DOHH2 (cell line): Measurements from ENCODE around the gene ANKS1B.

Experiments
- H3F3A ChIP-seq: fragments of 200-600 bp; sonication (generic), shearing (Covaris generic); 2 replicates; pipeline ENCODE4 v1.6.0; 2016; ENCODE audit warnings: antibody characterized with exemption, mild to moderate bottlenecking; ENCODE audit not compliant: control insufficient read depth, insufficient read depth
- H3K27ac ChIP-seq: fragments of 200-600 bp; sonication (generic); 2 replicates; pipeline ENCODE4 v1.5.1; 2014; ENCODE audit warnings: low read depth, mild to moderate bottlenecking, low read length, moderate library complexity
- H3K27me3 ChIP-seq: fragments of 200-600 bp; sonication (generic); 2 replicates; pipeline ENCODE4 v1.6.1; 2014; ENCODE audit warnings: mild to moderate bottlenecking, low read length, mixed read lengths; ENCODE audit not compliant: control insufficient read depth
- H3K36me3 ChIP-seq: fragments of 200-600 bp; sonication (generic); 2 replicates; pipeline ENCODE4 v1.6.1; 2014; ENCODE audit warnings: mild to moderate bottlenecking, low read length, moderate library complexity, mixed read lengths; ENCODE audit not compliant: control insufficient read depth
- H3K4me1 ChIP-seq: fragments of 200-600 bp; sonication (generic); 2 replicates; pipeline ENCODE4 v1.6.1; 2014; ENCODE audit warnings: mild to moderate bottlenecking, low read length, mixed read lengths; ENCODE audit not compliant: control insufficient read depth
- H3K4me2 ChIP-seq: fragments of 200-600 bp; sonication (generic); 2 replicates; pipeline ENCODE4 v1.6.0; 2014; ENCODE audit warnings: mild to moderate bottlenecking, low read length, moderate library complexity
- H3K4me3 ChIP-seq: fragments of 200-600 bp; sonication (generic); 2 replicates; pipeline ENCODE4 v1.5.1; 2014; ENCODE audit warnings: mild to moderate bottlenecking, low read length, mixed read lengths
- H3K79me2 ChIP-seq: fragments of 200-600 bp; sonication (generic); 2 replicates; pipeline ENCODE4 v1.6.1; 2014; ENCODE audit warnings: mild to moderate bottlenecking, low read length, mixed read lengths; ENCODE audit not compliant: control insufficient read depth
- H3K9me2 ChIP-seq: fragments of 200-600 bp; sonication (generic); replicated peaks from 2 replicates; pipeline ENCODE4 v1.6.1; 2014; ENCODE audit warnings: mild to moderate bottlenecking, low read length, mixed read lengths; ENCODE audit not compliant: control insufficient read depth
- H3K9me3 ChIP-seq: fragments of 200-600 bp; sonication (generic); 2 replicates; pipeline ENCODE4 v1.6.1; 2014; ENCODE audit warnings: antibody characterized with exemption, low read length, mixed read lengths; ENCODE audit not compliant: control insufficient read depth, insufficient read depth
- H4K20me1 ChIP-seq: fragments of 200-600 bp; sonication (generic); 2 replicates; pipeline ENCODE4 v1.6.0; 2014; ENCODE audit warnings: low read depth, mild to moderate bottlenecking, antibody characterized with exemption, low read length, moderate library complexity; ENCODE audit not compliant: control insufficient read depth, insufficient read depth
- EZH2phosphoT487 ChIP-seq: fragments of 200-600 bp; sonication (generic); IDR thresholded peaks from 2 replicates; pipeline ENCODE4 v1.6.1; 2017; ENCODE audit warnings: borderline replicate concordance, mild to moderate bottlenecking, antibody characterized with exemption, low read length, moderate library complexity, mixed read lengths
- TF ChIP-seq, protein P1 (sequence below): fragments of 200-600 bp; sonication (generic); IDR thresholded peaks from one replicate; pipeline ENCODE4 v1.5.1; 2014; ENCODE audit warnings: antibody characterized with exemption, mild to moderate bottlenecking, low read depth, low read length; ENCODE audit not compliant: poor library complexity, severe bottlenecking

ANKS1B gene

DNA sequence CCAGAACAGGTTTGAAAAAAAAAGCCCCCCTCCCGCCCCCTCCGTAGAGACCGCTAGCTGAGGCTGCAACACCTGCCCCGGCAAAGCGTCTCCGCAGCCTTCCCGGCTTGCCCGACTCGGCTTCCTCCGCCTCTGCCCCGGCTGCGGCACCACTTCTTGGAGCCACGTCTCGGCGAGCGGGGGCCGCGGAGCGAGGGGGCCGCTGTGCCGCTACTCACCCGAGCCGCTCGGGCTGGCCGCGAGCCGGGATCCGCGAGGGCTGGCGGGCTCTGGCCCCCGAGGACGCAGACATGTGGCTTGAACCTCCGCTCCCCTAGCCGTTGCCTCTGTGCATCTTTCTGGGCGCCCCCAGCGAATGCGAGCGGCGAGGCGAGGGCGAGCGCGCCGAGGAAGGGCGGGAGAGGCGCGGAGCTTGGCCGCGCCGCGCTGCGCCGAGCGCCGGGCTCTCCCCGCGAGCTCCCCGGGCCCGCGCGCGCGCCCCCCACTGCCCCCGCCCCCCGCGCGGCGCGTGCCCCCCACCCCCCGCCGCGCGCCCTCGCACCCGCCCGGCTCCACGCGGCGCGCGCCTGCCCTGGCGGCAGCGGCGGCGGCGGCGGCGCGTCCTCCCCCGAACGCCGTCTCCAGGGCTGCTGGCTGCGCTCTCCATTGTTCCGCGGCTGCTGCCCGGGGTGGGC is 1090.2 kb downstream of the ANKS1B start:
- Histone ChIP-seq H3K27me3 (no peaks in the 10 kb centered on the region), H3K4me3 (no peak overlapping the region), H3K4me2 (no peak overlapping the region)

DNA sequence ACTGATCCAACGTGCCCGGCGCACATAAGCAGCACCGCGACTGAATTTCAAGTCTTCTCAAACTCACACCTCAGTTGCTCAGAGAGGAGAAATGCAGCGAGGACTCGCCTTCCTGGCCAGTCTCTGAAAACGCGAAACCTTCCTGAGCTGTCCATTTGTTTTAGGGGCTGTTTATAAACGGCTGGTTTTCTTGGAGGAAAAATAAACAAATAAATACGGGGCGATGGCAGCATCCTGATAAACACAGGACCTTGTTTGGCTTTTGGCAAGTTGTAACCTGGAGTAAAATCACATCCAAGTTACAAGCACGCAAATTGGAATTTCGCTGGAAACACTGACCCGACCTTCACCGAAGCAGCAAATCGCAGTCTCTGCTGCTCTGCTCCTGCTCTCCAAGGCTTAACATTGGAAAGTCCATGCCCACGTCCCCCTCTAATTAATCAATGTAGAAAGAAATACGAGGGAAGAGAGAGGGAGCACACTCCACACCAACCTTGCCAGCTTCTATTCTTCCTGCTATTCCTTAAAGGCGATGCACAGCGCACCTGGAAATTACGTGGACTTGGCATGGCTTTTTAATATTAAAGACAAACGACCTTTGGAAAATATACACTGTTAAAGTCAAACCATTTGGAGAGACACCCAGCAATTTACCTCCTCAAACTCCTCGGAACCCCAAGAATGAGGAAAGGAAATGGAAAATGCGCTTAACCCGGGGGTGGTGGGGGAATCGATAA is 1090.9 kb downstream of the ANKS1B start:
- no peaks in the 10 kb centered on the region for H3K4me1 ChIP-seq
- H3K79me2 ChIP-seq, result no peaks in the 10 kb centered on the region
- H3F3A ChIP-seq, result no peaks in the 10 kb centered on the region
- H3K9me2 ChIP-seq, result no peaks in the 10 kb centered on the region
- no peak overlapping the region for H3K4me2 ChIP-seq
- no peaks in the 10 kb centered on the region for H3K36me3 ChIP-seq
- no peak for TF ChIP-seq EZH2phosphoT487
- TF ChIP-seq, protein P1, sequence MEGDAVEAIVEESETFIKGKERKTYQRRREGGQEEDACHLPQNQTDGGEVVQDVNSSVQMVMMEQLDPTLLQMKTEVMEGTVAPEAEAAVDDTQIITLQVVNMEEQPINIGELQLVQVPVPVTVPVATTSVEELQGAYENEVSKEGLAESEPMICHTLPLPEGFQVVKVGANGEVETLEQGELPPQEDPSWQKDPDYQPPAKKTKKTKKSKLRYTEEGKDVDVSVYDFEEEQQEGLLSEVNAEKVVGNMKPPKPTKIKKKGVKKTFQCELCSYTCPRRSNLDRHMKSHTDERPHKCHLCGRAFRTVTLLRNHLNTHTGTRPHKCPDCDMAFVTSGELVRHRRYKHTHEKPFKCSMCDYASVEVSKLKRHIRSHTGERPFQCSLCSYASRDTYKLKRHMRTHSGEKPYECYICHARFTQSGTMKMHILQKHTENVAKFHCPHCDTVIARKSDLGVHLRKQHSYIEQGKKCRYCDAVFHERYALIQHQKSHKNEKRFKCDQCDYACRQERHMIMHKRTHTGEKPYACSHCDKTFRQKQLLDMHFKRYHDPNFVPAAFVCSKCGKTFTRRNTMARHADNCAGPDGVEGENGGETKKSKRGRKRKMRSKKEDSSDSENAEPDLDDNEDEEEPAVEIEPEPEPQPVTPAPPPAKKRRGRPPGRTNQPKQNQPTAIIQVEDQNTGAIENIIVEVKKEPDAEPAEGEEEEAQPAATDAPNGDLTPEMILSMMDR, result no peak
- no peaks in the 10 kb centered on the region for H3K27me3 ChIP-seq
- no peaks in the 10 kb centered on the region for H3K9me3 ChIP-seq
- H3K4me3 ChIP-seq, result no peak overlapping the region
- H4K20me1 ChIP-seq, result no peaks in the 10 kb centered on the region
- no peak overlapping the region for H3K27ac ChIP-seq

More for the DNA sequence above, 1090.2 kb downstream of the ANKS1B start:
- no peaks in the 10 kb centered on the region for H3K79me2 ChIP-seq
- H3K4me1 ChIP-seq, result no peaks in the 10 kb centered on the region
- no peaks in the 10 kb centered on the region for H3F3A ChIP-seq
- no peak overlapping the region for H3K27ac ChIP-seq
- no peaks in the 10 kb centered on the region for H4K20me1 ChIP-seq
- TF ChIP-seq, protein P1, result no peak
- TF ChIP-seq EZH2phosphoT487, result no peak
- H3K36me3 ChIP-seq, result no peaks in the 10 kb centered on the region
- H3K9me2 ChIP-seq, result no peaks in the 10 kb centered on the region
- H3K9me3 ChIP-seq, result no peaks in the 10 kb centered on the region

DNA sequence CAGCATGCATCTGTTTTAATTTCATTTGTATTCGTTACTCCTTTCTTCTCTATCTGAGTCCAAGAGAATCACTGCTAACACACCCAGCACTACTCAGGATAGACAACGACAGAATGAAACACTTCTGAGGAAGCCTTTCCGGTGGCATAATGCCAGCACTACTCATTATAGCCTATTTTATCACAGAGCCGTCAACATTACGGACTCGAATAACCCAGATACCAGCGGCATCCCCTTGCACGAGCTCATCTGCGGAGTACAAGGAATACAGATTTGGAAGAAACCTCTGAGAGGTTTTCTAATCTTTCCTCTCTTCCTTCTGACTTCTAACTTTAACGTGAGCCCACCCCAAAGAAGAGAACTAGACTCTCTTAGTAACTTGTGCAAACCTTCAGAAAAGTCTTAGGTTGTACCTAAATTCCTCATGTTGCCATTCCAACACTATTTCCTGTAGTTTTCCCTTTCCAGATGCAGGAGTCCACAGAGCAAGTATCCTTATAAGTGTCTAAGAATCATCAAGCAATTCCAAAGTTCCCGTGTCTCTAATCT is 1091.5 kb downstream of the ANKS1B start:
- H3K79me2 ChIP-seq, result no peaks in the 10 kb centered on the region
- H3K4me1 ChIP-seq, result no peaks in the 10 kb centered on the region
- no peaks in the 10 kb centered on the region for H3K9me2 ChIP-seq
- no peaks in the 10 kb centered on the region for H3F3A ChIP-seq
- no peak overlapping the region for H3K27ac ChIP-seq
- H3K4me2 ChIP-seq, result no peak overlapping the region
- H3K9me3 ChIP-seq, result no peaks in the 10 kb centered on the region
- H3K4me3 ChIP-seq, result no peak overlapping the region
- no peaks in the 10 kb centered on the region for H3K27me3 ChIP-seq
- no peaks in the 10 kb centered on the region for H4K20me1 ChIP-seq
- TF ChIP-seq, protein P1, result no peak
- TF ChIP-seq EZH2phosphoT487, result no peak
- H3K36me3 ChIP-seq, result no peaks in the 10 kb centered on the region
